ENCODE measurements around the gene CYSTM1.

Gene CYSTM1

DNA sequence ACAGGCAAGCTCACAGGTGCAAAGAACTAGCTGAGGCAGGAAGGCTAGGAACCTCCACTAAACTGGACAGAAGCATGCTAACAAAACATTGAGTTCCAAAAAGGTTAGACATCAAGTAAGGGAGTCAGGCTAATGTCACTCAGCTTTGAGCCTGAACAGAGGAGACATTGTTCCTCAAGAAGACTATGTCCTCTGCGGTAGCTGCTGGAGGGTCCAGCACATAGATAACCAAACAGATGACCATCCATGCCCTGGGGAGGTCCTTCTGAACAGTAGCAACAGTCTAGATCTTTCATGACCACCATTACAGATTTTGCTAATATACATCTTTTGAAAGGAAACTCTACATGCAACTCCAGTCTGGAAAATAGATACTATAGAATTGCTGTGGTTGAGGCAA lies 57.7 kb downstream of the CYSTM1 start:
- in situ Hi-C loops (cut with MboI; ENCODE audit: low sequenced_read_pairs) = no loop called here

DNA sequence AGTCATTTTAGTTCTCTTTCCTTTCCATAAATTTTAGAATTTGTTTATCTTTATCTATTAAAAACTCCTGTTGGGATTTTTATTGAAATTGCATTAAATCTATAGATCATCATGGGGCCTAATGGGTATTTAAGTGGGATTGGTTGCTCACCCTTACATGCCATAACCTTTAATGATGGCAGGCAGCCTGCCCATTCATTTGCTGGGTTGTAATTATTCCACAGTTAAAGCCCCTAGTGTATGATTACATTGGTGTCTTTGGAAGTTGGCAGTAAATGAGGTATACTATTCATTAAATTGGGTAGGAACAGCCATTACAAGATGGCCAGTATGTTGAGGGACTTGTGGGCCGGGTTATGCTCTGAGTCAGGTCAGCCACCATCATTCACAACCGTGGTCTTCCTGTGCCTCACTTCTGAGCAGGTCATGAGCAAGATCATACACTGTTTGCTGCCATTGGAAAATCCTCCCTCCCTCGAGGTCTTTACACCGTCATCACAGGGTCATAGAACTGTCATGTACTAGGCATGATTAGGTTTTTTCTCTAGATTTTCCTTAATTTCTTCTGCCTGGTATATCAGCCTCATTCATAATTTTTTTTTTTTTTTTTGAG lies 59.5 kb downstream of the CYSTM1 start:
- in situ Hi-C loops (cut with MboI; ENCODE audit: low sequenced_read_pairs) = no loop called here

DNA sequence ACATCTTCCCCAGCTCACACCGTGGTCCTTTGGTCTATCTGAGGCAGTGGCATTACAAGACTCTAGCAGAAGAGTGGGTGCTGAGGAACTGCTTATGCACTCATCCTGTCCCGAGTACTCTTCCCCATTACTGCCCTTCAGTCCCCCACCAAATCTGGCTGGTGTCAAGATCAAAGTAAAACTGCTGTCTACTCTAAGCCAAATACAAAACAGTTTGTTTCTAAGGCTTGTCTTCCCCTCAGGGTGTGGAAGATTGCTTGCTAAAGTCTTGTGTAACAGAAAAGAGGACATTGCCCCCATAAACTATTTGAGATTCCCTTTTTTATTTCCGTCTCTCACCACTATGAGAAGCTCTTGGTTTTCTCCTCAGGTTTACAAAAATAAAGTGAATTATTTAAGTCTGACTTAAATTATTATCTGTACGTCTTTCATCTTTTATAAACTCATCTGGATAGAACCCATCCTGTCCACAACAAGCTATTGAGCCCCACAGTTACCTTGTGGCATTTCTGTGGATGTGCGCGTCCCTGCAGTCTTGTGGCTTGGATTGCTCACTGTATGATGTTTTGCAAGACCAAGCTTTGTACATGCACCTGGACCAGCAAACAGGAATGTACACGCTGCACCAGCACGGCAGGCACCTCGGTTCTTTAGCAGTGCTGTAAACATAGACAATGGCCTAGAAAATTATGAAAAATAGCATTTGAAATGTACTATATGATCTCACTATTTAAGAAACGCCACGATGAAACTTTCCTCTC lies 61.0 kb downstream of the CYSTM1 start:
- in situ Hi-C loops (cut with MboI; ENCODE audit: low sequenced_read_pairs) = no loop called here

DNA sequence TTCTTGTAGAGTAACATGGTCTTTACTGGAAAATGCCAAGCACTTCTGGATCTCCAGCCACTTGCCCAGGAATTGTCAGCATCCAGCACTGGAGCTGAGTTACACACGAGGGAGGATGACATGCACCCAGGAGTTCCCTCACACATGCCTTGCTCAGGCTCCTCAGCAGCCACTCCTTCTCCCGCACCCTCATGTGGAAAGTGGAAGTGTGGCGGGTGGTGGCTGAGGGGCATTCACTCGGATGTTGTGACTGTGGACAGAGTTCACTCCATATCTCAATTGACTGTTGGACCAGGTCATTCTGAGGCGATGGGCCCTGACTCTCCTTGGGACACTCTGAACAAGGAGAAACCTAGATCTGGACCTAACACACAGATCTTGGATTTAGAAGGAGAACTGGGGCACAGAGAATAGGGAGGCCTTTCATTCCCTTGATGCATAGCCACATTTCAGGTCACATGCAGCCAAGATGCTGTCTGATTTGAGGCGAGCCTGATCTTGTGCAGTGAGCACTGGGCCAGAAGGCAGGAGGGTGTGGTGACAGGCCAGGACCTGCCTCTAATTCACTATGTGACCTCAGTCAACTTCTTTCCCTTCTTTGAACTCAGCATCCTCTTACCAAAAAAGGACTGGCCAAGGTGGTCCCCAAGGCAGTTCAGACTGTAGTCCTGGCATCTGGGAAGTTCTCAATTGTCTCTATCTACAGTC lies 62.1 kb downstream of the CYSTM1 start:
- in situ Hi-C loops (cut with MboI; ENCODE audit: low sequenced_read_pairs) = no loop called here

DNA sequence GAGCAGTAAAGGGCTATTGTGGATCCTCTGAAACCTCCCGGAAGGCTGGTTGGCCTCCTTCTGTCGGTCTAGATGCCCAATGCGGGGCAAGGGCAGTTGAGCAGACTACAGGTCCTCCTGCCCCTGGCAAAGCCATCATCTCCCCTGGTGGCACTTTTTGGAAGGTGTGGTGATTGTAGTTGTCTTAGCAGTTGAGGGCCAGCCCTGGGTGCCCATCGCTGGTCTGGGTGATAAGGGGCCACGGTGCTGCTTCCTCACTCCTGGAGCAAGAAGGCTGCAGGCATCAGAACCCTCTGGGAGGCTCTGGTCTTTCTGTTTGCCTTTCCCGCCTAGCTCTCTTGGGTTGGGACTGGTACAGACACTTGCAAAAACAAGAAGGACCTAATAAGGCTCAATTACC lies 63.8 kb downstream of the CYSTM1 start:
- in situ Hi-C loops (cut with MboI; ENCODE audit: low sequenced_read_pairs) = no loop called here

DNA sequence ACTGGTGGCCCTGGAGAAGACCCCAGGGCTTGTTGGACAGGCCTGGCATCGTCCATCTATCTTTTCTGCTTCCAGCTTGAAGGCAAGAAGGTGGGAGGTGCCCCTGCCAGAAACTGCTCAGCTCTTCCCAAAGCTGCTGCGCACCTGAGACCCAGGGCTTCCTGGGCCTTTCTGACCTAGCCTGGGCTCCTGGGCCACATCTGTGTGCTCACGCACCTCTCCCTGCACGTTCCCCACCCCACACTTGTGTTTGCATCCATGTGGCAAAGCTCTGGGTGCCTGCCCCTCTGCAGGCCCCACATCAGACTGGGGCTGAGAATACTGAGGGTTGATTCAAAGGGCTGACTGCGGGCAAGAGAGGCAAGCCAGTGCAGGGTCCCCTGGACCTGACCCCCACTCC lies 64.5 kb downstream of the CYSTM1 start:
- in situ Hi-C loops (cut with MboI; ENCODE audit: low sequenced_read_pairs) = no loop called here

DNA sequence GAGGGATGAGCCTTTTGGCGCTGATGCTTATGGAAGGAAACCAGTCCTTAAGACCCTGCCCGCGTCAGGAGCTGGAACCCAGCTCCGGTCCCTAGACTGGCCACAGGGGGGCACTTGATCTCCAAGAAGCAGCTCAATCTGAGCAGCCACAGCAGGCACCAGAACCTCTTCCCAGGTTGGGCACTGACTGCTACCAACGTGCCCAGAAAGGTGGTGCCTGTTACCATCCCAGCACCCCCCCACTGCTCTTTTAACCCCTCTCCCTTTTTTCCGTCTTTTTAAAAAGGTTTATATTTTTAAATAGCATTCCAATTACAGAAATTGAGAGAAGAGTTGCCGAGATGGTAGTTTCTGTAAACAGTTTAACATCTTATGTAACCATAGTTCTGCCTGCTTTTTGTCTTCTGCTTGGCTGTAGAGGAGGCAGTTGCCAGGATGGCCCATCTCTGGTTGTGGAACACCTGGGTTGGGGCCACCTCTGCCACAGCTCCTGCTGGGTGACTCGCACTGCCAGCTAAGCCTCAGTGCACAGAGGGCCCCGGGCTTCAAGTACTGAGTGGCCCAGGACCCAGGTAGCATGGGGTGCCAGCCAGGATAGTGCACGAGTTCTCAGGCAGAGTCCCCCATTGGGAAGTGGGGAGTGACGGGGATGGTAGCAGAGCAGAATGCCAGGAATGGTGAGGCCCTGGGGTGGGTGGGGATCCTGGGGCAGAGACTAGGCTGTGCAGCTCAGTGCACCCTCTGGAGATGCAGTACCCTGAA lies 65.1 kb downstream of the CYSTM1 start:
- in situ Hi-C loops (cut with MboI; ENCODE audit: low sequenced_read_pairs) = no loop called here

DNA sequence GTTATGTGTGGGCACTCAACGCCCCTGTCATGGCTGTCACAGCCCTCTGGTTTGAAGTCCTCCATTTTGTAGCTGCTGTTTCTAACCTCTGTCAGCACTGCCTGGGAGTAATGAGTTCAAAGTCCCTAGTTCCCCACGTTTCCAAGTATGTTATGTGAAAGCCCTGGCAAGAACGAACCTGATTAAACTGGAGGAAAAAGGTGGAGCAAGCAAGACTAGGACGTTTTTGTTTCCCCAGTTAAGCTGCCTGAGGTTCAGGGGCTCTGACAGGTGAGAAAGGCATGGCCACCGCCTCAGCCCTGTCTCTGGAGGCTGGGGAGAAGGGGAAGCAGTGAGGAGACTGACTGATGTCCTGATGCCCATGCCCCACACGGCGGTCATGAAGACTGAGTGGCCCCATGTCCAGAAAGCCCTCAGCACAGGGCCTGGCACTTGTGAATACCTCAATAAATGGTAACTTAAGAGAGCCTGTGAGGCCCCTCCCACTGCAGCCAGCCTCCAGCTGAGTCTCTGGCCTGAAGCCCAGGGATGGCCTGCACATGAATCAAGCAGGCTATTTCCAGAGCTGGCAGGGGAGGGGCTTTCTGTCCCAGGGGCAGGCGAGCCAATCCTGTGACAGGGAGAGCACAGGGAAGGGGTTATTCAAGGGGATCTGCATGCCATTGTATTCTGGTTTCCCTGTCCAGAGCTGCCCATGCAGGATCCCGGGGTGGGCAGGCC lies 66.2 kb downstream of the CYSTM1 start:
- in situ Hi-C loops (cut with MboI; ENCODE audit: low sequenced_read_pairs) = no loop called here

DNA sequence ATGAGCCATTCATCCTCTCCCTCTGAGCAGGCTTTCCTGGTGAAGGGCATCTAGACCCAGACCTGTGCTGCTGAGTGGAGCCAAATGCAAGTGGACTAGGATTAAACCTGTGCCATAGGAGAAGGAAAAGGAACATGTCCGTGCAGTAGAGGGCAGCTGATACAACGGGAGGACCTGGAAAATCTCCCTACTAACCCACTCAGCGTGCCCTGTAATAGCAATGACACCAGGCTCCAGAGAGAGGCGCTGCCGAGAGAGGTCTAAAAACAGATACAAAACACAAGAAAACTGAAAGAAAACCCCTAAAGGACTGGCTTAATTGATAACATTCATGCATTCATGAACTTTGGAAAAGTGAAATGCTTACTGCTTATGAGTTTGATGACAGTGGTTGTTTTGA lies 67.1 kb downstream of the CYSTM1 start:
- in situ Hi-C loops (cut with MboI; ENCODE audit: low sequenced_read_pairs) = no loop called here

DNA sequence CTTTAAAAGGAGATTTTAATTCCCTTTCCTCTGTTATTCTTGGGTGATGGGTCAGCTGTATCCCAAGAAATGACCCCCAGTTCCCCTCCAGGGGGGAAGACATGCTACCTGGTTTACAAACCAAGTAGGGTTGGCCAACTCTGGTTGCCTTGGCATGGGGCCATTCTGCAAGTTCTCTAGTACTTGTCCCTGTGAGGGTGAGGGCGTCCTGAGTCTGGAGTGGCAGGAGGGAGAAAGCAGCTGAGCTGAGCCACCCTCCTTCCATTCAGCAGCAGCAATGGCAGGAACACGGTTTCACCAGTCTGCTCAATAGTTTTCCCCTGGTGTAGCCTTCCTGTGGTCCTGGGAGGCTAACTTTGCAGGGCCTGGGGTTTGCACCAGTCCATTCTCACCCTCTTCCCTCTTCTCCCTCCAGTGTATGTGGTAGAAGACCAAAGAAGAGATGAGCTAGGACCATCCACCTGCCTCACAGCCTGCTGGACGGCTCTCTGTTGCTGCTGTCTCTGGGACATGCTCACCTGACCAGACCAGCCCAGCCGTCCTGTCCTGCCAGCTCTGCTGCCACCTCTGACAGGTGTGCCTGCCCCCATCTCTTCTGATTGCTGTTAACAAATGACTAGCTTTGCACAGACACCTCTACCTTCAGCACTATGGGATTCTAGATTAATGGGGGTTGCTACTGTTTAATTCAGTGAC lies 68.0 kb downstream of the CYSTM1 start:
- in situ Hi-C loops (cut with MboI; ENCODE audit: low sequenced_read_pairs) = no loop called here

DNA sequence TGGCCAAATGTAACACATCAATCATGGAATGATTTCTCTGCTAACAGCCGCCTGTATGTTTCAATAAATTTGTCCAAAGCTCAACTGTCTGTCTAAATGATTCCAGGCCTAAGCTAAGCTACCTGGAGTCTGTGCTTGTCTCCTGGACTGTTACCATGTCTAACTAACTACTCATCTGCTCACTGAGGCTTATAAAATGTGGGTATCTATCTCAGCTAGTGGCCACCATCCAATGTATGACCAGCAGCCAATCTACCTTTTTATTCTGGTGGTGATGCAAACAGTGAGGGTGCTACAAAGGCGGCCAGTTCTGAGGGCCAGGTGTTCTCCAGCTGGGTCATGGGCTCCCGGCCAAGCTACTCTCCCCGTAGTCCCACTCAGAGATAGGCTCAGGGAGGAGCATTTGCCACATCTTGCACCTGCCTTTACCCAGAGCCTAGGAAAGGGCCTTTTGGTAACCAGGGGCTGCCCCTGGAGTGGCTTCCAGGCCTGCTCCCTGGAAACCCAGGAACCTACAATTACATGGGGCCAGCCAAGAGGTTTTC lies 68.8 kb downstream of the CYSTM1 start:
- in situ Hi-C loops (cut with MboI; ENCODE audit: low sequenced_read_pairs) = no loop called here

DNA sequence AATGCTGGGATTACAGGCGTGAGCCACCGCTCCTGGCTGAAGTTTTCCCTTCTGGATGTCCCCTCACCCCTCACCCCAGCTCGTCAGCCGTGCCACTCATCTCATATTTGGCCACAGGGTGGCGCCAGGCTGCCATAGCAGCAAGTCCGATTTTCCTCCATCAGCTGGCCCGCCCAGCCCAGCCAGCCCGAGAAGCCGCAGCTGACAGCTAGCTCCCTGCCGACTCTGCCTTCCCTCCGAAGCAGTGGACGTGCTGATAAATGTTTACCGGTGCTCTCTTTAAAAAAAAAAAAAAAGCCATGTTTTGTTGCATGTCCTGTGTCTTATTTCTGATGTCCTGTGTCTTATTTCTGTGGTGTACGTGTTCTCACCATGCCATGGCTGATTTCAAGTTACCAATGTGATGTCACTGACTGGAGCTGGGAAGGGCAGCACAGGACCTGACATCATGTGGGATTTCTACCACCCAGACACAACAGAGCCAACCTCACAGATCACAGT lies 69.6 kb downstream of the CYSTM1 start:
- in situ Hi-C loops (cut with MboI; ENCODE audit: low sequenced_read_pairs) = no loop called here

DNA sequence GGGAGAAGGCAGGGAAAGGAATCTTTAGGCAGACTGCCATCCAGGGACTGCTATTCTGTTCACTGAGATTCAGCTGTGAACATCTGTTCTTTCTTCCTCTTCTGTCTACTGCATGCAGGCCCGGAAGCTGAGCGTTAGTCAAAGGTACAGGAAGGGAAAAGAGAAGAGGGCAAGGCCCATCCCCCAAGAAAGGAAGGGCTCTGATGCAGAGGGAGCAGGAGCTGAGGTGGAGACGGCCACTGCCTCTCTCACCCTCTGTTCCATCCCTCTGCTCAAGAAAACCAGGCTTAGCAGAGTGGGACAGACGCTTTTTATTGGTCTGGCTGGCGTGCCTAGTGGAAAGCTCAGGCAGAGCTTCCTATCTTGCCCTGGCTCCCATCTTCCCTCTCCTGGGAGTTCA lies 70.4 kb downstream of the CYSTM1 start:
- in situ Hi-C loops (cut with MboI; ENCODE audit: low sequenced_read_pairs) = no loop called here

DNA sequence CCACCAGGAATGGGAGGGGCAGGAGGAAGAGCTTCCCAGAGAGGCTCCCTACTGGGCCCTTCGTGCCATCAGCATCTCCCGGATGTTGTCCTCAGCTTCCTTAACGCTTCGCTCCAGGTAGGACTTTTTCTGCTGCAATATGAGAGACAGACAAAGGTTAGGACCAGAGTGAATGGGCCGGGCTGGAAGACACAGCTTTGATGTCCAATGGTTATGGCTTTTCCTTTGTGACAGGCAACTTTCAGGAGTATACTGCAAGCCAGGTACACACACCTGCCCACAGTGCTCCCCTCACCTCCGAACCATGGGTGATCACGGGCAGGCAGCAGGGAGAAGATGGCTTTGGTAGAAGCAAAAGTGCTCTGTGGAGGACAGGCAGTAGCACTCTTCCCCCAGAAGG lies 70.9 kb downstream of the CYSTM1 start:
- in situ Hi-C loops (cut with MboI; ENCODE audit: low sequenced_read_pairs) = no loop called here

DNA sequence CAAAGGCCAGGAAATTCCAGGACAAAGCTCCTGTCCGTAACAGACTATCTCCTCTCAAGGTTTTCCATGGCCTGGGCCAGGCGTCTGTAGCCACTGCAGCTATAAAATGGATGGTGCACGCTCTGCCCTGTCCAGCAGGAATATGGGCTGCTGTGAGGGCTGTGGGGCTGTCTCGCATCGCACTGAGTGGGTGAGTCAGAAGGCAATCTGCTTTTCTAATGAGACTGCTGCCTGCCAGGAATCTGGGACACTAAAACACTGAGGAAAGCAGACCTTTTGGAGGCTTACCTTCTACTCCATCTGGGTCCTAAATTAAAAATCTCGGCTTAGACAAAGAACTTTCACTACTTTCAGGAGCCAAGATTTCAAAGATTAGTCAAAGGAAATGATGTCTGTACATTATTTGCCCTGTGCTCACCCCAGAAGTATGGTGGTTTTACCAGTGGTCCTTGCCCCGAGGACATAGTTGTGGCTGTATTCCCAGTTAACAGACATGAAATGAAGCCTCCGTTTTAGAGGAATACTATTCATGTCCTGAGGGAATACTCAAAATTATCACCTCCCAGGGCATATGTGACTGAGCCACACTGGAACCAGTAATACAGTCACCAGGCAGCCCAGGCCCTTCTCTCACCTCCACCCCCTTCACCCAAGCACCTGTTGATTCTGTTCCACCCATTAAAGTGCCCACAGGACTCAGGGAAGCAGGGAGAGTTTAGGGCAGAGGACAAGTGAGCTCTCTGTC lies 71.6 kb downstream of the CYSTM1 start:
- in situ Hi-C loops (cut with MboI; ENCODE audit: low sequenced_read_pairs) = no loop called here

DNA sequence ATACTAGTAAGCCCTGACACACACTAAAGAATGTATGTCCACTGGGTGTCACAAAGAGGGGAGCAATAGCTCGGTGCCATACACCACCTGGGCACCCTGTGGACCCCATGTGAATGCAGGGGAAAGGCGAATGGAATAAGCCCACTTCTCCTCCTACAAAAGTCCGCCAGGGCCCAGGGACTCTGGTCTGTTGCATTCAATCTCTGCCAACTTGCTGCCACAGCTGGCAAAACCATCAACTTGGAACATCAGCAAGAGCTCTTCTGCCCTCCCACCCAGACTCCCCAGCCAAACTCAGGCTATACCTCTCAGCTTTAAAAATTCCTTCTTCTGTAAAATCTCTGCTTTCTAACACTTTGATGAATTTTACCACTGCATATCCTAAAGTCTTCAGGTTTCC lies 73.4 kb downstream of the CYSTM1 start:
- in situ Hi-C loops (cut with MboI; ENCODE audit: low sequenced_read_pairs) = no loop called here

DNA sequence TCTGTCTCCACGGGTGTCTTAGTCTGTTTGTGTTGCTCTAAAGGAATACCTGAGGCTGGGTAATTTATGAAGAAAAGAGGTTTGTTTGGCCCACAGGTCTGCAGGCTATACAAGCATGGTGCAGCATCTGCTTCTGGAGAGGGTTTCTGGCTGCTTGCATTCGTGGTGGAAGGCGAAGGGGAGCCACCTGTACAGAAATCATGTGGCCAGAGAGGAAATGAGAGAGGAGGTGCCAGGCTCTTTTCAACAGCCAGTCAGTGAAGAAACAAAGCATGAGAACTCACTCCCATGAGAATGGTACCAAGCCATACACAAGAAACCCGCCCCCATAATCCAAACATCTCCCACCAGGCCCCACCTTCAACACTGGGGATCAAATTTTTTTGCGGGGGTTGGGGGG lies 74.5 kb downstream of the CYSTM1 start:
- in situ Hi-C loops (cut with MboI; ENCODE audit: low sequenced_read_pairs) = no loop called here

DNA sequence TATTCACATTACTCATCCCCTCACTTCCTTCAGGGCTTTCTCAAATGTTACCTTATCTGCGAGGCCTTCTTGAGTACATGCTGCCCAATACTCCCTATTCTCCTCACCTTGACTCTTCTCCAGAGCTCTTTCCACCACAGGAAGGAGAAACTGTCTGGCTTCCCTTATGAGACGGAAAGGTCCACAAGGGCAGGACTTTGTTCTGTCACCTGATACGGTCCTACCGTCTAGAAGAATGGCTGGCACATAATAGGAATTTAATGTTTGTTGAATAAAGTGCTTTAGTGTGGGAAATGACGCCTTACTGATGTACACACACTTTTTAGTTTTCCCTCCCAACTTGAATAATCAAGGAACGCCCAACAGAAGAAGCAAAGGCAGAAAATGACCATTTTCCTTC lies 75.4 kb downstream of the CYSTM1 start:
- in situ Hi-C loops (cut with MboI; ENCODE audit: low sequenced_read_pairs) = no loop called here

DNA sequence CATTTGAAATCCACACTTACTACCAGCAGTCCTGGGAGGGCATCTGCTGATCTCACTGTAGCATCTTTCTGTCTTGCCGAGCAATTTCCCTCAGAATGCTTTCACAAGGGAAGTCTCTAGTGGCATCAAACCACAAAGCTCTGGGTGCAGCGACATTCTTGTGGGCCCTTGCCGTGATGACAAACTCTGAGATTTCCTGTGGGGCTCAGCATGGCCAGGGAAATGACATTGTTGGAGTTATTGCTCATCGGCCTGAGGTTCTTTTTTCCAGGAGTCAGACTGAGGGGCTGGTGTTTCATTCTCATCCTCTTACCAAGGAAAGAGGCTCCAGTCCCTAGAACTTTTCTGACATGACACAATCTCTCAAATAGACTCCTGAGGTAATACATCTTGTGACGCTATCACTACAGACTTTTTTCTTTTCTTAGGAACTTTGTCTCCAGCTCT lies 76.6 kb downstream of the CYSTM1 start:
- in situ Hi-C loops (cut with MboI; ENCODE audit: low sequenced_read_pairs) = no loop called here
